ENCODE results near the gene GADL1.

GADL1 gene

DNA sequence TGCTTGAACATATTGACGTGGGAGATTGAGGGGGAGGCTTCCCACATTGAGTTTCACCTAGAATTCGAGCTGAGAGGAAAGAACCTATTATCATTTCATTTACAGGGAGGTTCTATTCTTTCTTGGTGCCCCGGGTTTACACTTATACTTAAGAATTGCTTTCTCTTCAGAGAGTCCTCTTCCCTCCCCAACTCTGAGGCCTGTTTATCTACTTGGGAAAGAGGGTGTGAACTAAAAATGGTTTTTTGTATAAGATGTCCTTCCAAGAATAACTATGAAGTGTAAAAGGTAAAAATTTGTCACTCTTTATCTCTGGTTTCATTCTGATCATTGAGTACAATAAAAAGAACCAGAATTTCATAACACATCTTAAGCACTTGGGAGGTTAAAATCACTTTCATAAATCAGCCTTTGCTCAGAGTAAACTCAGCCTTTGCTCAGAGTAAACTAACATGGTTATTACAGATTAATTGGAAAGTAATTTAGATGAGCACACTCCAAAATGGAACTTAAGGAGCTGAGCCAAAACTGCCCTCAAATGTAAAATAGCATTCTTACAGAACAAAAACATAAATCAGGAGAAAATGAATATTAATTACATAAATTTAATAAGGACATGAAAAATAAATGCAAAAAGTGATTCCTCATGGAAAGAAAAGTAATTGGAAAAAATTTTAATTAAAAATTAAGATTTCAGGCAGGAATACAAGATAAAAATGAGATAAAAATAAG, 75.2 kb downstream of the GADL1 start:
- H3K9me3 ChIP-seq (ENCODE audit: control insufficient read depth, insufficient read depth, low read depth, low read length) = no peaks in the 10 kb centered on the region
- H3K27ac ChIP-seq (ENCODE audit: extremely low read depth, low read depth, low read length) = no peak overlapping the region
- no peaks in the 10 kb centered on the region for H3K4me1 ChIP-seq (ENCODE audit: control insufficient read depth, insufficient read depth, low read length)
- ChIA-PET CTCF (no interaction called here), POLR2A (no interaction called here)
- no peaks in the 10 kb centered on the region for H3K36me3 ChIP-seq (ENCODE audit: control insufficient read depth in 2 of 2, insufficient read depth in 1 of 2, low read length in 2 of 2)
- H3K4me3 ChIP-seq (ENCODE audit: low read depth, low read length) = no peak overlapping the region
- TF ChIP-seq SP7 (tag by site-specific recombination; IDR thresholded peaks at IDR 0.05) (no peak), ZNF335 (tag by site-specific recombination; conservative IDR thresholded peaks at IDR 0.05) (no peak), FEZF1 (tag by site-specific recombination; IDR thresholded peaks at IDR 0.05) (no peak), ZNF530 (tag by site-specific recombination; IDR thresholded peaks at IDR 0.05; ENCODE audit: low read depth) (no peak), ZSCAN23 (tag by site-specific recombination; IDR thresholded peaks at IDR 0.05) (no peak), ZNF394 (tag by site-specific recombination; IDR thresholded peaks at IDR 0.05; ENCODE audit: borderline replicate concordance) (no peak), ZNF610 (tag by site-specific recombination; IDR thresholded peaks at IDR 0.05; ENCODE audit: borderline replicate concordance) (no peak), ZNF426 (tag by site-specific recombination; IDR thresholded peaks at IDR 0.05) (no peak), ZNF354C (tag by site-specific recombination; IDR thresholded peaks at IDR 0.05; ENCODE audit: borderline replicate concordance, low read depth) (no peak), ZNF202 (tag by site-specific recombination; IDR thresholded peaks at IDR 0.05; ENCODE audit: borderline replicate concordance) (no peak), ZNF664 (tag by site-specific recombination; IDR thresholded peaks at IDR 0.05) (no peak), ZNF776 (tag by site-specific recombination; IDR thresholded peaks at IDR 0.05; ENCODE audit: borderline replicate concordance) (no peak), ZNF837 (tag by site-specific recombination; IDR thresholded peaks at IDR 0.05) (no peak), KLF16 (tag by site-specific recombination; IDR thresholded peaks at IDR 0.05) (no peak), ZBTB1 (tag by site-specific recombination; IDR thresholded peaks at IDR 0.05) (no peak)
- TF ChIP-seq, protein P1, sequence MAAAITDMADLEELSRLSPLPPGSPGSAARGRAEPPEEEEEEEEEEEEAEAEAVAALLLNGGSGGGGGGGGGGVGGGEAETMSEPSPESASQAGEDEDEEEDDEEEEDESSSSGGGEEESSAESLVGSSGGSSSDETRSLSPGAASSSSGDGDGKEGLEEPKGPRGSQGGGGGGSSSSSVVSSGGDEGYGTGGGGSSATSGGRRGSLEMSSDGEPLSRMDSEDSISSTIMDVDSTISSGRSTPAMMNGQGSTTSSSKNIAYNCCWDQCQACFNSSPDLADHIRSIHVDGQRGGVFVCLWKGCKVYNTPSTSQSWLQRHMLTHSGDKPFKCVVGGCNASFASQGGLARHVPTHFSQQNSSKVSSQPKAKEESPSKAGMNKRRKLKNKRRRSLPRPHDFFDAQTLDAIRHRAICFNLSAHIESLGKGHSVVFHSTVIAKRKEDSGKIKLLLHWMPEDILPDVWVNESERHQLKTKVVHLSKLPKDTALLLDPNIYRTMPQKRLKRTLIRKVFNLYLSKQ (tag by site-specific recombination; IDR thresholded peaks at IDR 0.05; ENCODE audit: borderline replicate concordance) = no peak
- TF ChIP-seq, protein P2, sequence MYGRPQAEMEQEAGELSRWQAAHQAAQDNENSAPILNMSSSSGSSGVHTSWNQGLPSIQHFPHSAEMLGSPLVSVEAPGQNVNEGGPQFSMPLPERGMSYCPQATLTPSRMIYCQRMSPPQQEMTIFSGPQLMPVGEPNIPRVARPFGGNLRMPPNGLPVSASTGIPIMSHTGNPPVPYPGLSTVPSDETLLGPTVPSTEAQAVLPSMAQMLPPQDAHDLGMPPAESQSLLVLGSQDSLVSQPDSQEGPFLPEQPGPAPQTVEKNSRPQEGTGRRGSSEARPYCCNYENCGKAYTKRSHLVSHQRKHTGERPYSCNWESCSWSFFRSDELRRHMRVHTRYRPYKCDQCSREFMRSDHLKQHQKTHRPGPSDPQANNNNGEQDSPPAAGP (tag by site-specific recombination; IDR thresholded peaks at IDR 0.05) = no peak
- TF ChIP-seq, protein P3, sequence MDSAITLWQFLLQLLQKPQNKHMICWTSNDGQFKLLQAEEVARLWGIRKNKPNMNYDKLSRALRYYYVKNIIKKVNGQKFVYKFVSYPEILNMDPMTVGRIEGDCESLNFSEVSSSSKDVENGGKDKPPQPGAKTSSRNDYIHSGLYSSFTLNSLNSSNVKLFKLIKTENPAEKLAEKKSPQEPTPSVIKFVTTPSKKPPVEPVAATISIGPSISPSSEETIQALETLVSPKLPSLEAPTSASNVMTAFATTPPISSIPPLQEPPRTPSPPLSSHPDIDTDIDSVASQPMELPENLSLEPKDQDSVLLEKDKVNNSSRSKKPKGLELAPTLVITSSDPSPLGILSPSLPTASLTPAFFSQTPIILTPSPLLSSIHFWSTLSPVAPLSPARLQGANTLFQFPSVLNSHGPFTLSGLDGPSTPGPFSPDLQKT (IDR thresholded peaks at IDR 0.05; ENCODE audit: borderline replicate concordance, low read depth, low read length) = no peak

DNA sequence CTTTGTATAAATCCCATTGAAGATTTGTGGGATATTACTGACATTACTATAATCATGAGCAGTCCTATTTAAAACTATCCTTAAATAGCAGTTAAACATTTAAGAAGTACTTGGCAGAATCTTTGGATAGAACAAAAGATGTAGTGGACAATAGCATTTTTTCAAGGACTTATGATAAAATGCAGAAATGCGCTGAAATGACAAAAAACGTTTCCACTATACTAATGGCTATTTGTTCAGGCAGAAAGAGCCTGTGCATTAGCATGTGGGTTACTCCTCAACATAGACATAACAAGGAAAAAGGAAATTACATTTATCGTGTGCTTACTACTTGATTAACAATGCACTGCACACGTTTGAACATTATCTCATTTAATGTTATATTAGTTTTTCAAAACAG, 80.7 kb downstream of the GADL1 start:
- ChIA-PET POLR2A (no interaction called here), CTCF (no interaction called here)
- Histone ChIP-seq H3K9me3 (ENCODE audit: control insufficient read depth, insufficient read depth, low read depth, low read length) (no peaks in the 10 kb centered on the region), H3K4me1 (ENCODE audit: control insufficient read depth, insufficient read depth, low read length) (no peaks in the 10 kb centered on the region), H3K36me3 (ENCODE audit: control insufficient read depth in 2 of 2, insufficient read depth in 1 of 2, low read length in 2 of 2) (no peaks in the 10 kb centered on the region), H3K4me3 (ENCODE audit: low read depth, low read length) (no peak overlapping the region), H3K27ac (ENCODE audit: extremely low read depth, low read depth, low read length) (no peak overlapping the region)
- TF ChIP-seq RBAK (tag by site-specific recombination; IDR thresholded peaks at IDR 0.05) = no peak
- TF ChIP-seq PRDM1 (tag by site-specific recombination; IDR thresholded peaks at IDR 0.05) = no peak
- TF ChIP-seq, protein P4, sequence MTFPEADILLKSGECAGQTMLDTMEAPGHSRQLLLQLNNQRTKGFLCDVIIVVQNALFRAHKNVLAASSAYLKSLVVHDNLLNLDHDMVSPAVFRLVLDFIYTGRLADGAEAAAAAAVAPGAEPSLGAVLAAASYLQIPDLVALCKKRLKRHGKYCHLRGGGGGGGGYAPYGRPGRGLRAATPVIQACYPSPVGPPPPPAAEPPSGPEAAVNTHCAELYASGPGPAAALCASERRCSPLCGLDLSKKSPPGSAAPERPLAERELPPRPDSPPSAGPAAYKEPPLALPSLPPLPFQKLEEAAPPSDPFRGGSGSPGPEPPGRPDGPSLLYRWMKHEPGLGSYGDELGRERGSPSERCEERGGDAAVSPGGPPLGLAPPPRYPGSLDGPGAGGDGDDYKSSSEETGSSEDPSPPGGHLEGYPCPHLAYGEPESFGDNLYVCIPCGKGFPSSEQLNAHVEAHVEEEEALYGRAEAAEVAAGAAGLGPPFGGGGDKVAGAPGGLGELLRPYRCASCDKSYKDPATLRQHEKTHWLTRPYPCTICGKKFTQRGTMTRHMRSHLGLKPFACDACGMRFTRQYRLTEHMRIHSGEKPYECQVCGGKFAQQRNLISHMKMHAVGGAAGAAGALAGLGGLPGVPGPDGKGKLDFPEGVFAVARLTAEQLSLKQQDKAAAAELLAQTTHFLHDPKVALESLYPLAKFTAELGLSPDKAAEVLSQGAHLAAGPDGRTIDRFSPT (tag by site-specific recombination; IDR thresholded peaks at IDR 0.05) = no peak
- TF ChIP-seq, protein P5, sequence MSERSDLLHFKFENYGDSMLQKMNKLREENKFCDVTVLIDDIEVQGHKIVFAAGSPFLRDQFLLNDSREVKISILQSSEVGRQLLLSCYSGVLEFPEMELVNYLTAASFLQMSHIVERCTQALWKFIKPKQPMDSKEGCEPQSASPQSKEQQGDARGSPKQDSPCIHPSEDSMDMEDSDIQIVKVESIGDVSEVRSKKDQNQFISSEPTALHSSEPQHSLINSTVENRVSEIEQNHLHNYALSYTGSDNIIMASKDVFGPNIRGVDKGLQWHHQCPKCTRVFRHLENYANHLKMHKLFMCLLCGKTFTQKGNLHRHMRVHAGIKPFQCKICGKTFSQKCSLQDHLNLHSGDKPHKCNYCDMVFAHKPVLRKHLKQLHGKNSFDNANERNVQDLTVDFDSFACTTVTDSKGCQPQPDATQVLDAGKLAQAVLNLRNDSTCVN (tag by site-specific recombination; optimal IDR thresholded peaks at IDR 0.05) = no peak
- TF ChIP-seq ZNF138 (tag by site-specific recombination; IDR thresholded peaks at IDR 0.05; ENCODE audit: borderline replicate concordance) = no peak
- TF ChIP-seq, protein P6, sequence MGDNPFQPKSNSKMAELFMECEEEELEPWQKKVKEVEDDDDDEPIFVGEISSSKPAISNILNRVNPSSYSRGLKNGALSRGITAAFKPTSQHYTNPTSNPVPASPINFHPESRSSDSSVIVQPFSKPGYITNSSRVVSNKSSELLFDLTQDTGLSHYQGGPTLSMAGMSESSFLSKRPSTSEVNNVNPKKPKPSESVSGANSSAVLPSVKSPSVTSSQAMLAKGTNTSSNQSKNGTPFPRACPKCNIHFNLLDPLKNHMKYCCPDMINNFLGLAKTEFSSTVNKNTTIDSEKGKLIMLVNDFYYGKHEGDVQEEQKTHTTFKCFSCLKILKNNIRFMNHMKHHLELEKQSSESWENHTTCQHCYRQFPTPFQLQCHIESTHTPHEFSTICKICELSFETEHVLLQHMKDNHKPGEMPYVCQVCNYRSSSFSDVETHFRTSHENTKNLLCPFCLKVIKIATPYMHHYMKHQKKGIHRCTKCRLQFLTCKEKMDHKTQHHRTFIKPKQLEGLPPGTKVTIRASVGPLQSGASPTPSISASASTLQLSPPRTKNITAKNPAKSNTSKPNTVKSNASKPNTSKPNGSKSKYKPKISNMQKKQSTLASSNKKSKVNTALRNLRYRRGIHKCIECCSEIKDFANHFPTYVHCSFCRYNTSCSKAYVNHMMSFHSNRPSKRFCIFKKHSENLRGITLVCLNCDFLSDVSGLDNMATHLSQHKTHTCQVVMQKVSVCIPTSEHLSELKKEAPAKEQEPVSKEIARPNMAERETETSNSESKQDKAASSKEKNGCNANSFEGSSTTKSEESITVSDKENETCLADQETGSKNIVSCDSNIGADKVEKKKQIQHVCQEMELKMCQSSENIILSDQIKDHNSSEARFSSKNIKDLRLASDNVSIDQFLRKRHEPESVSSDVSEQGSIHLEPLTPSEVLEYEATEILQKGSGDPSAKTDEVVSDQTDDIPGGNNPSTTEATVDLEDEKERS (tag by site-specific recombination; IDR thresholded peaks at IDR 0.05) = no peak
- TF ChIP-seq ZNF223 (tag by site-specific recombination; IDR thresholded peaks at IDR 0.05) = no peak
